Measurements from ENCODE around the gene NAT9.

DNA sequence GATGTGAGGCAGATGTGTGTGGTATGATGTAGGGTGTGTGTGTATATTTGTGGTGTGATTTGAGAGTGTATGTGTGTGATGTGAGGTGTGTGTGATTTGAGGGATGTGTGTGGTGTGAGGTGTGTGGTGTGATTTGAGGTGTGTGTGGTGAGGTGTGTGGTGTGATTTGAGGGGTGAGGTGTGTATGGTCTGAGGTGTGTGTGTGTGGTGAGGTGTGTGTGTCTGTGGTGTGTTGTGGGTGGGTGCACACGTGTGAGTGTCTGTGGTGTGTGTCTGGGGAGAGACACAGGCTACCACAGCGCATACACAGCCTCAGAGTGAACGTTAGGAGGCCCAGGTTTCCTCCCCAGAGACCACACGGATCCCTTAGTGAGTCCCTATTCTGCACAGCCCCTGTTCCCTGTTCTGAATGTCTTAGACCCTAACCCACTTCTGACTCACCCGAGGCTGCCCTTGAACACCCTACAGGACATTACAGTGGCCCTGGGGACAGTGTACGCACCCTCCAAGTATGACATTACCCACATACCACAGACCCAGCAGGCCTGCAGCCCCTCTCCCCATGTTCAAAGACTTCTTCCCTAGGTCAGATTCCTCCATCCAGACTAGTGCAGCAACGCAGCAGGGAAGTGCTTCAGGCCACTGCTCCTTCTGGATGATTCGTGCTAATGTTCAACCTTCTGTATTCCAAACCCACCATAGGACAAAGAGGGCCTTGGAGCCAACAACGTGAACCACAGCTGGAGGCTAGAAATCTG, 42.6 kb downstream of the NAT9 start:
- no peak for TF ChIP-seq EZH2 (IDR thresholded peaks at IDR 0.05; ENCODE audit: borderline replicate concordance, low read length)
- TF ChIP-seq, protein P1, sequence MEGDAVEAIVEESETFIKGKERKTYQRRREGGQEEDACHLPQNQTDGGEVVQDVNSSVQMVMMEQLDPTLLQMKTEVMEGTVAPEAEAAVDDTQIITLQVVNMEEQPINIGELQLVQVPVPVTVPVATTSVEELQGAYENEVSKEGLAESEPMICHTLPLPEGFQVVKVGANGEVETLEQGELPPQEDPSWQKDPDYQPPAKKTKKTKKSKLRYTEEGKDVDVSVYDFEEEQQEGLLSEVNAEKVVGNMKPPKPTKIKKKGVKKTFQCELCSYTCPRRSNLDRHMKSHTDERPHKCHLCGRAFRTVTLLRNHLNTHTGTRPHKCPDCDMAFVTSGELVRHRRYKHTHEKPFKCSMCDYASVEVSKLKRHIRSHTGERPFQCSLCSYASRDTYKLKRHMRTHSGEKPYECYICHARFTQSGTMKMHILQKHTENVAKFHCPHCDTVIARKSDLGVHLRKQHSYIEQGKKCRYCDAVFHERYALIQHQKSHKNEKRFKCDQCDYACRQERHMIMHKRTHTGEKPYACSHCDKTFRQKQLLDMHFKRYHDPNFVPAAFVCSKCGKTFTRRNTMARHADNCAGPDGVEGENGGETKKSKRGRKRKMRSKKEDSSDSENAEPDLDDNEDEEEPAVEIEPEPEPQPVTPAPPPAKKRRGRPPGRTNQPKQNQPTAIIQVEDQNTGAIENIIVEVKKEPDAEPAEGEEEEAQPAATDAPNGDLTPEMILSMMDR (conservative IDR thresholded peaks at IDR 0.05 in 1 of 2, IDR thresholded peaks at IDR 0.05 in 1 of 2; ENCODE audit: extremely low read depth in 1 of 2, insufficient read depth in 1 of 2, low read depth in 1 of 2, low read length in 2 of 2), result no peak
